Measurements from ENCODE around the gene LIN28B.

GRCh38 chr6:105056646-105057045, 99.7 kb downstream of the LIN28B start:
- TF ChIP-seq, protein P1, sequence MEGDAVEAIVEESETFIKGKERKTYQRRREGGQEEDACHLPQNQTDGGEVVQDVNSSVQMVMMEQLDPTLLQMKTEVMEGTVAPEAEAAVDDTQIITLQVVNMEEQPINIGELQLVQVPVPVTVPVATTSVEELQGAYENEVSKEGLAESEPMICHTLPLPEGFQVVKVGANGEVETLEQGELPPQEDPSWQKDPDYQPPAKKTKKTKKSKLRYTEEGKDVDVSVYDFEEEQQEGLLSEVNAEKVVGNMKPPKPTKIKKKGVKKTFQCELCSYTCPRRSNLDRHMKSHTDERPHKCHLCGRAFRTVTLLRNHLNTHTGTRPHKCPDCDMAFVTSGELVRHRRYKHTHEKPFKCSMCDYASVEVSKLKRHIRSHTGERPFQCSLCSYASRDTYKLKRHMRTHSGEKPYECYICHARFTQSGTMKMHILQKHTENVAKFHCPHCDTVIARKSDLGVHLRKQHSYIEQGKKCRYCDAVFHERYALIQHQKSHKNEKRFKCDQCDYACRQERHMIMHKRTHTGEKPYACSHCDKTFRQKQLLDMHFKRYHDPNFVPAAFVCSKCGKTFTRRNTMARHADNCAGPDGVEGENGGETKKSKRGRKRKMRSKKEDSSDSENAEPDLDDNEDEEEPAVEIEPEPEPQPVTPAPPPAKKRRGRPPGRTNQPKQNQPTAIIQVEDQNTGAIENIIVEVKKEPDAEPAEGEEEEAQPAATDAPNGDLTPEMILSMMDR (IDR thresholded peaks at IDR 0.05), result no peak
- TF ChIP-seq ZFX (IDR thresholded peaks at IDR 0.05; ENCODE audit: borderline replicate concordance), result no peak
